ENCODE data around the gene VAV1. TPM values are rescaled to one million over a fixed set of nuclear protein-coding genes. Genes with fewer than 3 reads are reported as not detected.

The VAV1 gene
- total RNA-seq, 1 experiment from 2014 or later = 0.05 TPM

DNA sequence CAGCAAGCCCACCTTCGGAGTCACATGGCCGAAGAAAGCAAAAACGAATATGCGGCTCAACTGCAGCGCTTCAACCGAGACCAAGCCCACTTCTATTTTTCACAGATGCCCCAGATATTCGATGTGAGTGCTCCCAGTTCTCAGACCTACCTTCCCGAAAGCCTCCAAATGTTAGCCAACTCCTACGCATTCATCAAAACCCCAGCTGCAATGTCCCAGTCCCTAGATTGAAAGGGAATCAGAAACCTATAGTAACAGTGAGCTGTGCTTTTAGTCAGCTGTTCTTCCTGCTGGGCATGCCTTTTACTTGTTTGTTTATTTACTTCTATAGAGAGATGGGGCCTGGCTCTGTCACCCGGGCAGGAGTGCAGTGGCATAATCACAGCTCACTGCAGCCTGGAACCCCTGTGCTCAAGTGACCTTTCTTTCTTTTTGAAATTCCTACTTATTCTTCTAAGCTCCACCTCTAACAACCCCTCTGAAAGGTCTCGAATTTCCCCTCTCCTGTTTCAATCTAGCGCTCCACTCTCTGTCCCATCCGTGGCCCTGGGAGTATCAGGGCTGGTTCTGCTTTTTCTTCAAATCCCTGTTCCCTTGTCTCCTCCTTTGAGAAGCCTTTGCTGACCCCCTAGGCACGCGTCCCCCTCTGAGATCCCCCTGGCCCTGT is 28.7 kb upstream of the VAV1 start:
- intact Hi-C loops (cut with micrococcal nuclease; ENCODE audit: unreplicated experiment) = no loop called here
- ChIA-PET POLR2A (no interaction called here), CTCF (interaction anchor here (0.6 to 0.9 kb wide), 3 partner anchors 76 to 120 kb away, joined by 3 to 6 read pairs (median 4); no protein-coding TSS in a partner anchor)
- H3K36me3 ChIP-seq (ENCODE audit: control insufficient read depth, insufficient read depth, low read length) = no peaks in the 10 kb centered on the region; the same call in none of the 2 replicates
- H3K27ac ChIP-seq (ENCODE audit: low read length) = peak overlapping the region; percentile 80
- no peak for ATAC-seq
- peaks cover 37% of the 10 kb centered on the region for H3K4me1 ChIP-seq (ENCODE audit: control insufficient read depth, insufficient read depth, low read length)
- TF ChIP-seq, protein P1, sequence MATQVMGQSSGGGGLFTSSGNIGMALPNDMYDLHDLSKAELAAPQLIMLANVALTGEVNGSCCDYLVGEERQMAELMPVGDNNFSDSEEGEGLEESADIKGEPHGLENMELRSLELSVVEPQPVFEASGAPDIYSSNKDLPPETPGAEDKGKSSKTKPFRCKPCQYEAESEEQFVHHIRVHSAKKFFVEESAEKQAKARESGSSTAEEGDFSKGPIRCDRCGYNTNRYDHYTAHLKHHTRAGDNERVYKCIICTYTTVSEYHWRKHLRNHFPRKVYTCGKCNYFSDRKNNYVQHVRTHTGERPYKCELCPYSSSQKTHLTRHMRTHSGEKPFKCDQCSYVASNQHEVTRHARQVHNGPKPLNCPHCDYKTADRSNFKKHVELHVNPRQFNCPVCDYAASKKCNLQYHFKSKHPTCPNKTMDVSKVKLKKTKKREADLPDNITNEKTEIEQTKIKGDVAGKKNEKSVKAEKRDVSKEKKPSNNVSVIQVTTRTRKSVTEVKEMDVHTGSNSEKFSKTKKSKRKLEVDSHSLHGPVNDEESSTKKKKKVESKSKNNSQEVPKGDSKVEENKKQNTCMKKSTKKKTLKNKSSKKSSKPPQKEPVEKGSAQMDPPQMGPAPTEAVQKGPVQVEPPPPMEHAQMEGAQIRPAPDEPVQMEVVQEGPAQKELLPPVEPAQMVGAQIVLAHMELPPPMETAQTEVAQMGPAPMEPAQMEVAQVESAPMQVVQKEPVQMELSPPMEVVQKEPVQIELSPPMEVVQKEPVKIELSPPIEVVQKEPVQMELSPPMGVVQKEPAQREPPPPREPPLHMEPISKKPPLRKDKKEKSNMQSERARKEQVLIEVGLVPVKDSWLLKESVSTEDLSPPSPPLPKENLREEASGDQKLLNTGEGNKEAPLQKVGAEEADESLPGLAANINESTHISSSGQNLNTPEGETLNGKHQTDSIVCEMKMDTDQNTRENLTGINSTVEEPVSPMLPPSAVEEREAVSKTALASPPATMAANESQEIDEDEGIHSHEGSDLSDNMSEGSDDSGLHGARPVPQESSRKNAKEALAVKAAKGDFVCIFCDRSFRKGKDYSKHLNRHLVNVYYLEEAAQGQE (IDR thresholded peaks at IDR 0.05; ENCODE audit: insufficient read depth in 1 of 2, low read depth in 2 of 2, low read length in 1 of 2) = no peak
- TF ChIP-seq TCF7L2 (IDR thresholded peaks at IDR 0.05; ENCODE audit: low read depth, low read length) (no peak), POLR2AphosphoS5 (IDR thresholded peaks at IDR 0.05; ENCODE audit: low read depth, low read length) (no peak), SIN3A (IDR thresholded peaks at IDR 0.05; ENCODE audit: borderline replicate concordance, insufficient read depth, low read depth, low read length) (no peak)
- TF ChIP-seq, protein P2, sequence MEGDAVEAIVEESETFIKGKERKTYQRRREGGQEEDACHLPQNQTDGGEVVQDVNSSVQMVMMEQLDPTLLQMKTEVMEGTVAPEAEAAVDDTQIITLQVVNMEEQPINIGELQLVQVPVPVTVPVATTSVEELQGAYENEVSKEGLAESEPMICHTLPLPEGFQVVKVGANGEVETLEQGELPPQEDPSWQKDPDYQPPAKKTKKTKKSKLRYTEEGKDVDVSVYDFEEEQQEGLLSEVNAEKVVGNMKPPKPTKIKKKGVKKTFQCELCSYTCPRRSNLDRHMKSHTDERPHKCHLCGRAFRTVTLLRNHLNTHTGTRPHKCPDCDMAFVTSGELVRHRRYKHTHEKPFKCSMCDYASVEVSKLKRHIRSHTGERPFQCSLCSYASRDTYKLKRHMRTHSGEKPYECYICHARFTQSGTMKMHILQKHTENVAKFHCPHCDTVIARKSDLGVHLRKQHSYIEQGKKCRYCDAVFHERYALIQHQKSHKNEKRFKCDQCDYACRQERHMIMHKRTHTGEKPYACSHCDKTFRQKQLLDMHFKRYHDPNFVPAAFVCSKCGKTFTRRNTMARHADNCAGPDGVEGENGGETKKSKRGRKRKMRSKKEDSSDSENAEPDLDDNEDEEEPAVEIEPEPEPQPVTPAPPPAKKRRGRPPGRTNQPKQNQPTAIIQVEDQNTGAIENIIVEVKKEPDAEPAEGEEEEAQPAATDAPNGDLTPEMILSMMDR (IDR thresholded peaks at IDR 0.05) = no peak
- no TSS peak for BruUV-seq (replicated peaks)
- no peaks in the 10 kb centered on the region for H3K9me3 ChIP-seq (ENCODE audit: control insufficient read depth, insufficient read depth, low read depth, low read length)
- in situ Hi-C loops (cut with HindIII; ENCODE audit: low pct_unique_long_range_greater_than_20kb, low sequenced_read_pairs) = no loop called here
- no peaks in the 10 kb centered on the region for H3K27me3 ChIP-seq (ENCODE audit: control insufficient read depth, insufficient read depth, low read length)
- no peak for DNase-seq (ENCODE audit: low read depth, low spot score)
- H3K4me3 ChIP-seq (ENCODE audit: low read depth in 2 of 2, low read length in 2 of 2) = peak overlapping the region; percentile 7 to 44; a peak in 3 of 4 replicates

DNA sequence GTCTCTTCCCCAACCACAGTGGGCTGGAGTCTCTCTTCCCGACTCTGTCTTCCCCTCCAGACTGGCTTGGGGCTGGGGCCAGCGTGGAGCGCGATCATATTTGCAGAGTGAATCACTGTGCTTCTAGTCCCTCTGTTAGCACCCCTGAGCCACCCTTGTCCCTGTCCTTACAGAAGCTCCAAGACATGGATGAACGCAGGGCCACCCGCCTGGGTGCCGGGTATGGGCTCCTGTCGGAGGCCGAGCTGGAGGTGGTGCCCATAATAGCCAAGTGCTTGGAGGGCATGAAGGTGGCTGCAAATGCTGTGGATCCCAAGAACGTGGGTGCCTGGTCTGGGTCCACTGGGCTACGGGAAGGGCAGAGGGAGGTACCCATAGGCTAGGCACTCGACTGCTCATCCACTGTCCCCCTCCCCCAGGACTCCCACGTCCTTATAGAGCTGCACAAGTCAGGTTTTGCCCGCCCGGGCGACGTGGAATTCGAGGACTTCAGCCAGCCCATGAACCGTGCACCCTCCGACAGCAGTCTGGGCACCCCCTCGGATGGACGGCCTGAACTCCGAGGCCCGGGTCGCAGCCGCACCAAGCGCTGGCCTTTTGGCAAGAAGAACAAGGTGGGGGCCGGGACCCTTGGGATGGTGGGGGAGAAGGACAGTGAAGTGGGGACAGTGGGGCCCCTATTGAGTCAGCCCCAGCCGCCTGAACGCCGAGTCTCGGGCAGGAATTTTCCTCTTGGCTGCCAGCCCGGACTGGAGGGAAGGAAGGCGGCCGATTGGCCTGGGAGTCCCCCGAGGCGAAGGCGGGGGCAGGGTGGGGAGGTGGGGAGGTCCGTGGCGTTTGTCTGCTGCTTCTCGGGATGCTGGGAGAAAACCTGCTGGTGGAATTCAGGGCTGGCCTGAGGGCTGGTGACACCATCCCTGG is 27.9 kb upstream of the VAV1 start:
- peaks cover 2% of the 10 kb centered on the region for H3K36me3 ChIP-seq (ENCODE audit: control insufficient read depth, insufficient read depth, low read length)

More for the DNA sequence above, 27.9 kb upstream of the VAV1 start:
- intact Hi-C loops (cut with micrococcal nuclease; ENCODE audit: unreplicated experiment) = no loop called here
- ChIA-PET CTCF (interaction anchor here (0.6 kb wide), 1 partner anchor 145 kb away, joined by 3 read pairs; no protein-coding TSS in a partner anchor), POLR2A (no interaction called here)
- no peaks in the 10 kb centered on the region for H3K27me3 ChIP-seq (ENCODE audit: control insufficient read depth, insufficient read depth, low read length)
- TF ChIP-seq SIN3A (IDR thresholded peaks at IDR 0.05; ENCODE audit: borderline replicate concordance, insufficient read depth, low read depth, low read length) (no peak), POLR2AphosphoS5 (IDR thresholded peaks at IDR 0.05; ENCODE audit: low read depth, low read length) (peak; percentile 24; the same call in 1 of the 2 replicates)
- H3K4me3 ChIP-seq (ENCODE audit: low read depth in 2 of 2, low read length in 2 of 2) = peak overlapping the region; percentile 7 to 44
- DNase-seq (ENCODE audit: low read depth, low spot score) (no peak), ATAC-seq (peak; percentile 78)
- peak overlapping the region; percentile 80 for H3K27ac ChIP-seq (ENCODE audit: low read length)
- H3K9me3 ChIP-seq (ENCODE audit: control insufficient read depth, insufficient read depth, low read depth, low read length) = no peaks in the 10 kb centered on the region
- peaks cover 34% of the 10 kb centered on the region for H3K4me1 ChIP-seq (ENCODE audit: control insufficient read depth, insufficient read depth, low read length)
- in situ Hi-C loops (cut with HindIII; ENCODE audit: low pct_unique_long_range_greater_than_20kb, low sequenced_read_pairs) = no loop called here
- BruUV-seq (replicated peaks) = no TSS peak
